SK-N-SH treated with all-trans-retinoic acid at 6 μM for 48 hours (cell line): ENCODE measurements around the gene ADGRV1.

ENCODE experiments used
- ARNTL ChIP-seq: fragments of 450-650 bp; formaldehyde crosslinking; IDR thresholded peaks from 2 replicates; pipeline ENCODE4 v1.5.0; 2020; ENCODE audit warnings: low read depth, mild to moderate bottlenecking, moderate library complexity, borderline replicate concordance
- ESRRG ChIP-seq: fragments of 250-450 bp; sonication (Bioruptor Pico); IDR thresholded peaks from 2 replicates; pipeline ENCODE4 v1.6.1; 2021; ENCODE audit warnings: mild to moderate bottlenecking
- ISL1 ChIP-seq: fragments of 250-450 bp; sonication (Bioruptor Pico); IDR thresholded peaks from 2 replicates; pipeline ENCODE4 v2.1.2; 2022; ENCODE audit warnings: mild to moderate bottlenecking, moderate library complexity
- OSR1 ChIP-seq: fragments of 250-450 bp; sonication (Bioruptor Pico); IDR thresholded peaks from 2 replicates; pipeline ENCODE4 v1.8.0; 2022; ENCODE audit warnings: moderate library complexity, mild to moderate bottlenecking, inconsistent platforms
- PATZ1 ChIP-seq: fragments of 250-450 bp; sonication (Bioruptor Pico); IDR thresholded peaks from 2 replicates; pipeline ENCODE4 v1.8.0; 2020; ENCODE audit warnings: mild to moderate bottlenecking, moderate library complexity, borderline replicate concordance
- PPARA ChIP-seq: fragments of 250-450 bp; sonication (Bioruptor Pico); IDR thresholded peaks from 2 replicates; pipeline ENCODE4 v1.5.0; 2020; ENCODE audit warnings: mild to moderate bottlenecking, borderline replicate concordance
- RARB ChIP-seq: fragments of 250-450 bp; sonication (Bioruptor Pico); IDR thresholded peaks from 2 replicates; pipeline ENCODE4 v1.8.0; 2021; ENCODE audit warnings: mild to moderate bottlenecking, moderate library complexity
- SNAI2 ChIP-seq: fragments of 250-450 bp; sonication (Bioruptor Pico); IDR thresholded peaks from 2 replicates; pipeline ENCODE4 v1.5.0; 2020; ENCODE audit warnings: mild to moderate bottlenecking, moderate library complexity
- TCF4 ChIP-seq: fragments of 250-450 bp; sonication (Bioruptor Pico); IDR thresholded peaks from 2 replicates; pipeline ENCODE4 v1.8.0; 2021; ENCODE audit warnings: mild to moderate bottlenecking, moderate library complexity, borderline replicate concordance
- ZNF565 ChIP-seq: fragments of 450-650 bp; formaldehyde crosslinking; conservative IDR thresholded peaks from 2 replicates; pipeline ENCODE4 v1.5.0; 2020; ENCODE audit warnings: low read depth, mild to moderate bottlenecking, moderate library complexity
- ZNF70 ChIP-seq: fragments of 450-650 bp; formaldehyde crosslinking; IDR thresholded peaks from 2 replicates; pipeline ENCODE4 v1.5.0; 2020; ENCODE audit warnings: mild to moderate bottlenecking, moderate library complexity

DNA sequence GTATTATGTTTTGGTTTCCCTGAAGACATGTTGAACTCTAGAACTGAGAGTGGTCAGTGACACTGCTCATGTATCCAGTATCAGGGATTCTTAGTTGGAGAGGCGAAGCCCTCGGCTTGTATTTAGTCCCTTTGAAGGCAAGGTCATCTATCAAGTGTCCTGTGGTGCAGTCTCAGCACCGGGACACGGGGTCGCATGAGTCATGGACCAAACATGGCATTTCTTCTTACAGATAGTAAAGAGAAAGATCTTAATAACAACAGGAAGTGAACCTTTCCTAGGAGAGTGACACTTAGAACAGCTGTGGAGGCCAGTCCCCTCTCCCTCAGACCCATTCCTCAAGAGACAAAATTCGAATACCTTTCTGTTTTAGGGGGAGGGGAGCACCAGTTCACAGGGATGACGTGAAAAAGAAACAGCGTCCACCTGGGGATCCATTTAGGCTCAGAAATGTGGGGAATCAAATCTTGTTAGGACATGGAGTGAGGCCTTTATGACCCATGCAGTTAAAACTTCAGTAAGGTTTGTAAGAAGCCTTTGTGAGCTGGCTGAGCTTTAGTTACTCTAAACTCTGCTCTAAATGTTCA is 86.5 kb downstream of the ADGRV1 start:
- no peak for TF ChIP-seq PPARA (CRISPR knock-in tag)
- TF ChIP-seq RARB (CRISPR knock-in tag): no peak
- TF ChIP-seq ZNF565: no peak
- TF ChIP-seq ISL1 (CRISPR knock-in tag): no peak
- no peak for TF ChIP-seq ESRRG
- no peak for TF ChIP-seq ZNF70 (CRISPR knock-in tag)
- no peak for TF ChIP-seq PATZ1
- no peak for TF ChIP-seq ARNTL (CRISPR knock-in tag)
- no peak for TF ChIP-seq SNAI2
- TF ChIP-seq TCF4 (CRISPR knock-in tag): no peak
- no peak for TF ChIP-seq OSR1 (CRISPR knock-in tag)
